Panc1 (cell line): ENCODE results near the gene PLOD3.

Experiments
- POLR2AphosphoS5 ChIP-seq: IDR thresholded peaks from 2 replicates; pipeline ENCODE4 v1.6.1; 2012; ENCODE audit warnings: mild to moderate bottlenecking, low read depth, low read length, moderate library complexity
- REST ChIP-seq, 2 experiments: IDR thresholded peaks; 2 replicates each; pipeline ENCODE4 v1.6.1; 2011 to 2012; ENCODE audit warnings: low read depth in 2 of 2, control low read depth in 1 of 2, low read length in 1 of 2, mild to moderate bottlenecking in 1 of 2, moderate library complexity in 1 of 2; ENCODE audit not compliant: insufficient read depth in 1 of 2
- TCF7L2 ChIP-seq: IDR thresholded peaks from 2 replicates; pipeline ENCODE4 v1.6.1; 2011; ENCODE audit warnings: mild to moderate bottlenecking, low read depth, low read length, inconsistent platforms
- TF ChIP-seq, protein P1 (sequence below): fragments of 450-650 bp; IDR thresholded peaks from 2 replicates; pipeline ENCODE4 v1.5.1; 2017; ENCODE audit warnings: mild to moderate bottlenecking

GRCh38 chr7:101166909-101167644 lies 50.3 kb downstream of the PLOD3 start:
- TF ChIP-seq, protein P1, sequence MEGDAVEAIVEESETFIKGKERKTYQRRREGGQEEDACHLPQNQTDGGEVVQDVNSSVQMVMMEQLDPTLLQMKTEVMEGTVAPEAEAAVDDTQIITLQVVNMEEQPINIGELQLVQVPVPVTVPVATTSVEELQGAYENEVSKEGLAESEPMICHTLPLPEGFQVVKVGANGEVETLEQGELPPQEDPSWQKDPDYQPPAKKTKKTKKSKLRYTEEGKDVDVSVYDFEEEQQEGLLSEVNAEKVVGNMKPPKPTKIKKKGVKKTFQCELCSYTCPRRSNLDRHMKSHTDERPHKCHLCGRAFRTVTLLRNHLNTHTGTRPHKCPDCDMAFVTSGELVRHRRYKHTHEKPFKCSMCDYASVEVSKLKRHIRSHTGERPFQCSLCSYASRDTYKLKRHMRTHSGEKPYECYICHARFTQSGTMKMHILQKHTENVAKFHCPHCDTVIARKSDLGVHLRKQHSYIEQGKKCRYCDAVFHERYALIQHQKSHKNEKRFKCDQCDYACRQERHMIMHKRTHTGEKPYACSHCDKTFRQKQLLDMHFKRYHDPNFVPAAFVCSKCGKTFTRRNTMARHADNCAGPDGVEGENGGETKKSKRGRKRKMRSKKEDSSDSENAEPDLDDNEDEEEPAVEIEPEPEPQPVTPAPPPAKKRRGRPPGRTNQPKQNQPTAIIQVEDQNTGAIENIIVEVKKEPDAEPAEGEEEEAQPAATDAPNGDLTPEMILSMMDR: no peak
- TF ChIP-seq REST (IDR thresholded peaks at IDR 0.05; ENCODE audit: insufficient read depth in 1 of 2, low read depth in 2 of 2, low read length in 1 of 2): 0 out of 4 replicates have a peak, but pooled peaks of 1 of the 2 experiments have one; percentile 12
- no peak for TF ChIP-seq POLR2AphosphoS5
- no peak for TF ChIP-seq TCF7L2
